ENCODE measurements around the gene MRPS23. TPM values are rescaled to one million over a fixed set of nuclear protein-coding genes. Genes with fewer than 3 reads are reported as not detected.

Gene MRPS23
- total and polyA plus RNA-seq, 2 experiments from 2014 or later, result 53.2 to 74.5 TPM

Small RNA genes within 50 kb of the gene (small RNA-seq; reads per million reads assigned to genes)
- not detected for gene RN7SKP94 (ENCODE audit: low replicate concordance)

Other genes starting within 250 kb of the MRPS23 start
- not detected in 2 replicates for gene CCDC182, start 104.7 kb downstream of the MRPS23 start, total RNA-seq (2014; rRNA removed; shearing (Covaris generic))
- not detected in 2 replicates for gene CCDC182, start 104.7 kb downstream of the MRPS23 start, polyA plus RNA-seq (2016; fragmentation: Nextera tagmentation; extraction: Ambion mirVana)
- 3.0 and 3.3 TPM in 2 replicates for gene CUEDC1, start 105.4 kb upstream of the MRPS23 start, total RNA-seq (2014; rRNA removed; shearing (Covaris generic))
- gene CUEDC1, start 105.4 kb upstream of the MRPS23 start, polyA plus RNA-seq (2016; fragmentation: Nextera tagmentation; extraction: Ambion mirVana), result 7.7 and 11.3 TPM in 2 replicates
- gene VEZF1, start 138.2 kb upstream of the MRPS23 start, total RNA-seq (2014; rRNA removed; shearing (Covaris generic)), result 67.7 and 74.6 TPM in 2 replicates
- 34.8 and 36.0 TPM in 2 replicates for gene VEZF1, start 138.2 kb upstream of the MRPS23 start, polyA plus RNA-seq (2016; fragmentation: Nextera tagmentation; extraction: Ambion mirVana)
- gene SRSF1, start 157.2 kb upstream of the MRPS23 start, total RNA-seq (2014; rRNA removed; shearing (Covaris generic)), result 584 and 639 TPM in 2 replicates
- 373 and 413 TPM in 2 replicates for gene SRSF1, start 157.2 kb upstream of the MRPS23 start, polyA plus RNA-seq (2016; fragmentation: Nextera tagmentation; extraction: Ambion mirVana)
- gene DYNLL2, start 233.4 kb upstream of the MRPS23 start, total RNA-seq (2014; rRNA removed; shearing (Covaris generic)), result 29.0 and 30.0 TPM in 2 replicates
- 5.1 and 5.5 TPM in 2 replicates for gene DYNLL2, start 233.4 kb upstream of the MRPS23 start, polyA plus RNA-seq (2016; fragmentation: Nextera tagmentation; extraction: Ambion mirVana)